PC-3 (cell line): ENCODE results near the gene DNAH9.

Experiments
- CTCF ChIP-seq: fragments of 300-600 bp; sonication (generic); conservative IDR thresholded peaks from 2 replicates; pipeline ENCODE4 v1.5.1; 2017; ENCODE audit warnings: antibody characterized with exemption, low read depth, mild to moderate bottlenecking, low read length
- EZH2 ChIP-seq: fragments of 300-600 bp; sonication (generic); IDR thresholded peaks from one replicate; pipeline ENCODE4 v1.6.1; 2017; ENCODE audit warnings: antibody characterized with exemption, mild to moderate bottlenecking, low read length; ENCODE audit not compliant: unreplicated experiment

- TF ChIP-seq EZH2 (no peak), CTCF (no peak)
Observed at GRCh38 chr17:11561702-11562101, 36.6 kb upstream of the DNAH9 start.
